Measurements from ENCODE around the gene FIP1L1. TPM values are rescaled to one million over a fixed set of nuclear protein-coding genes. Genes with fewer than 3 reads are reported as not detected.

Gene FIP1L1
- total RNA-seq, 1 donor from 2014 or later, result 50.9 TPM

- Histone ChIP-seq H2AFZ (ENCODE audit: low read depth, low read length) (no peak overlapping the region), H3K4me1 (ENCODE audit: insufficient read depth, low read length) (no peaks in the 10 kb centered on the region), H3K79me2 (ENCODE audit: insufficient read depth, low read length) (no peaks in the 10 kb centered on the region), H3K36me3 (ENCODE audit: insufficient read depth, low read length) (no peaks in the 10 kb centered on the region), H3K27ac (ENCODE audit: low read depth, low read length) (no peak overlapping the region), H3K27me3 (ENCODE audit: insufficient read depth, low read length) (no peaks in the 10 kb centered on the region), H3K9ac (ENCODE audit: low read length) (no peak overlapping the region), H3K4me3 (ENCODE audit: insufficient read depth, low read depth, low read length) (no peak overlapping the region), H4K20me1 (ENCODE audit: insufficient read depth, low read length) (no peaks in the 10 kb centered on the region), H3K9me3 (ENCODE audit: insufficient read depth, low read depth, low read length) (no peaks in the 10 kb centered on the region), H3K4me2 (ENCODE audit: low read length) (no peak overlapping the region)
- H3K27ac Mint-ChIP-seq (ENCODE audit: unreplicated experiment), result no peak overlapping the region
- DNase-seq (ENCODE audit: low read depth) (no peak), FAIRE-seq (no peak)
- H3K36me3 Mint-ChIP-seq (ENCODE audit: low read depth, unreplicated experiment), result no peaks in the 10 kb centered on the region
- no peak for TF ChIP-seq EZH2 (IDR thresholded peaks at IDR 0.05; ENCODE audit: insufficient read depth, low read length)
- TF ChIP-seq, protein P1, sequence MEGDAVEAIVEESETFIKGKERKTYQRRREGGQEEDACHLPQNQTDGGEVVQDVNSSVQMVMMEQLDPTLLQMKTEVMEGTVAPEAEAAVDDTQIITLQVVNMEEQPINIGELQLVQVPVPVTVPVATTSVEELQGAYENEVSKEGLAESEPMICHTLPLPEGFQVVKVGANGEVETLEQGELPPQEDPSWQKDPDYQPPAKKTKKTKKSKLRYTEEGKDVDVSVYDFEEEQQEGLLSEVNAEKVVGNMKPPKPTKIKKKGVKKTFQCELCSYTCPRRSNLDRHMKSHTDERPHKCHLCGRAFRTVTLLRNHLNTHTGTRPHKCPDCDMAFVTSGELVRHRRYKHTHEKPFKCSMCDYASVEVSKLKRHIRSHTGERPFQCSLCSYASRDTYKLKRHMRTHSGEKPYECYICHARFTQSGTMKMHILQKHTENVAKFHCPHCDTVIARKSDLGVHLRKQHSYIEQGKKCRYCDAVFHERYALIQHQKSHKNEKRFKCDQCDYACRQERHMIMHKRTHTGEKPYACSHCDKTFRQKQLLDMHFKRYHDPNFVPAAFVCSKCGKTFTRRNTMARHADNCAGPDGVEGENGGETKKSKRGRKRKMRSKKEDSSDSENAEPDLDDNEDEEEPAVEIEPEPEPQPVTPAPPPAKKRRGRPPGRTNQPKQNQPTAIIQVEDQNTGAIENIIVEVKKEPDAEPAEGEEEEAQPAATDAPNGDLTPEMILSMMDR (IDR thresholded peaks at IDR 0.05; ENCODE audit: insufficient read depth, low read depth, low read length), result no peak
- no peaks in the 10 kb centered on the region for H3K27me3 Mint-ChIP-seq (ENCODE audit: low read depth, unreplicated experiment)
- no peaks in the 10 kb centered on the region for H3K4me1 Mint-ChIP-seq (ENCODE audit: low read depth, unreplicated experiment)
- H3K4me3 Mint-ChIP-seq (ENCODE audit: unreplicated experiment), result no peak overlapping the region
- H3K9me3 Mint-ChIP-seq (ENCODE audit: unreplicated experiment), result no peaks in the 10 kb centered on the region
Observed at GRCh38 chr4:53421791-53422190, 44.4 kb downstream of the FIP1L1 start.

- no peaks in the 10 kb centered on the region for H3K36me3 Mint-ChIP-seq (ENCODE audit: low read depth, unreplicated experiment)
- Histone ChIP-seq H3K4me2 (ENCODE audit: low read length) (no peak overlapping the region), H2AFZ (ENCODE audit: low read depth, low read length) (no peak overlapping the region), H3K9ac (ENCODE audit: low read length) (no peak overlapping the region), H3K36me3 (ENCODE audit: insufficient read depth, low read length) (peaks cover 2% of the 10 kb centered on the region), H4K20me1 (ENCODE audit: insufficient read depth, low read length) (no peaks in the 10 kb centered on the region), H3K4me3 (ENCODE audit: insufficient read depth, low read depth, low read length) (no peak overlapping the region), H3K27me3 (ENCODE audit: insufficient read depth, low read length) (no peaks in the 10 kb centered on the region), H3K4me1 (ENCODE audit: insufficient read depth, low read length) (no peaks in the 10 kb centered on the region), H3K27ac (ENCODE audit: low read depth, low read length) (no peak overlapping the region), H3K79me2 (ENCODE audit: insufficient read depth, low read length) (no peaks in the 10 kb centered on the region), H3K9me3 (ENCODE audit: insufficient read depth, low read depth, low read length) (no peaks in the 10 kb centered on the region)
- FAIRE-seq (no peak), DNase-seq (ENCODE audit: low read depth) (no peak)
- H3K4me3 Mint-ChIP-seq (ENCODE audit: unreplicated experiment), result no peak overlapping the region
- no peak overlapping the region for H3K27ac Mint-ChIP-seq (ENCODE audit: unreplicated experiment)
- TF ChIP-seq EZH2 (IDR thresholded peaks at IDR 0.05; ENCODE audit: insufficient read depth, low read length), result no peak
- TF ChIP-seq, protein P1 (IDR thresholded peaks at IDR 0.05; ENCODE audit: insufficient read depth, low read depth, low read length), result no peak
- H3K27me3 Mint-ChIP-seq (ENCODE audit: low read depth, unreplicated experiment), result no peaks in the 10 kb centered on the region
- no peaks in the 10 kb centered on the region for H3K4me1 Mint-ChIP-seq (ENCODE audit: low read depth, unreplicated experiment)
- no peaks in the 10 kb centered on the region for H3K9me3 Mint-ChIP-seq (ENCODE audit: unreplicated experiment)
Observed at GRCh38 chr4:53422367-53422766, 44.9 kb downstream of the FIP1L1 start.

GRCh38 chr4:53424280-53424679 lies 46.8 kb downstream of the FIP1L1 start:
- Histone ChIP-seq H3K4me3 (ENCODE audit: insufficient read depth, low read depth, low read length) (no peak overlapping the region), H2AFZ (ENCODE audit: low read depth, low read length) (no peak overlapping the region), H3K27me3 (ENCODE audit: insufficient read depth, low read length) (no peaks in the 10 kb centered on the region), H3K4me2 (ENCODE audit: low read length) (no peak overlapping the region), H3K9me3 (ENCODE audit: insufficient read depth, low read depth, low read length) (no peaks in the 10 kb centered on the region), H3K9ac (ENCODE audit: low read length) (no peak overlapping the region), H4K20me1 (ENCODE audit: insufficient read depth, low read length) (no peaks in the 10 kb centered on the region), H3K79me2 (ENCODE audit: insufficient read depth, low read length) (no peaks in the 10 kb centered on the region), H3K4me1 (ENCODE audit: insufficient read depth, low read length) (no peaks in the 10 kb centered on the region), H3K27ac (ENCODE audit: low read depth, low read length) (no peak overlapping the region), H3K36me3 (ENCODE audit: insufficient read depth, low read length) (peaks cover 15% of the 10 kb centered on the region)
- Mint-ChIP-seq H3K4me3 (ENCODE audit: unreplicated experiment) (no peak overlapping the region), H3K27me3 (ENCODE audit: low read depth, unreplicated experiment) (no peaks in the 10 kb centered on the region), H3K9me3 (ENCODE audit: unreplicated experiment) (no peaks in the 10 kb centered on the region), H3K36me3 (ENCODE audit: low read depth, unreplicated experiment) (no peaks in the 10 kb centered on the region), H3K27ac (ENCODE audit: unreplicated experiment) (no peak overlapping the region), H3K4me1 (ENCODE audit: low read depth, unreplicated experiment) (no peaks in the 10 kb centered on the region)
- no peak for TF ChIP-seq EZH2 (IDR thresholded peaks at IDR 0.05; ENCODE audit: insufficient read depth, low read length)
- TF ChIP-seq, protein P1 (IDR thresholded peaks at IDR 0.05; ENCODE audit: insufficient read depth, low read depth, low read length), result no peak
- DNase-seq (ENCODE audit: low read depth) (no peak), FAIRE-seq (no peak)

Measured in astrocyte (in vitro differentiated cells and primary cell).